HG03432 (cell line): ENCODE measurements around the gene SNTG2.
"Not testable (repeated sequence)": the region's sequence is repeated elsewhere in the genome, so short reads cannot be mapped to it uniquely, and the experiment has no call there.

ENCODE experiments used
- ATAC-seq: cut with Tn5 transposase; IDR thresholded peaks from one replicate; pipeline ENCODE4 v1.9.1; 2021; ENCODE audit warnings: mild to moderate bottlenecking, moderate library complexity; ENCODE audit not compliant: unreplicated experiment

SNTG2 gene

GRCh38 chr2:950080-950966 is at the start of gene SNTG2:
TSS of gene SNTG2 (plus strand) at chr2:950849. CDS start at chr2:950997, 148 bp downstream.
- no peak for ATAC-seq

- no peak for ATAC-seq
Observed at GRCh38 chr2:902584-902983, 48.1 kb upstream of the SNTG2 start.

- no peak for ATAC-seq
Observed at GRCh38 chr2:903223-903900, 47.3 kb upstream of the SNTG2 start.

GRCh38 chr2:904246-905024 is 46.2 kb upstream of the SNTG2 start:
- ATAC-seq, result no peak

GRCh38 chr2:905091-905832 is 45.4 kb upstream of the SNTG2 start:
- no peak for ATAC-seq

GRCh38 chr2:905833-906140 is 44.9 kb upstream of the SNTG2 start:
- no peak for ATAC-seq

- ATAC-seq, result no peak
Observed at GRCh38 chr2:907706-908105, 42.9 kb upstream of the SNTG2 start.

GRCh38 chr2:908568-908967 is 42.1 kb upstream of the SNTG2 start:
- no peak for ATAC-seq

- ATAC-seq, result not testable (repeated sequence)
Observed at GRCh38 chr2:909764-910379, 40.8 kb upstream of the SNTG2 start.

- no peak for ATAC-seq
Observed at GRCh38 chr2:910698-911097, 40.0 kb upstream of the SNTG2 start.

- ATAC-seq, result no peak
Observed at GRCh38 chr2:915979-916378, 34.7 kb upstream of the SNTG2 start.

- no peak for ATAC-seq
Observed at GRCh38 chr2:916935-917334, 33.7 kb upstream of the SNTG2 start.

GRCh38 chr2:919672-920071 is 31.0 kb upstream of the SNTG2 start:
- ATAC-seq, result no peak

GRCh38 chr2:920573-920972 is 30.1 kb upstream of the SNTG2 start:
- no peak for ATAC-seq

GRCh38 chr2:920999-921398 is 29.6 kb upstream of the SNTG2 start:
- no peak for ATAC-seq

GRCh38 chr2:922185-922584 is 28.5 kb upstream of the SNTG2 start:
- ATAC-seq, result no peak

GRCh38 chr2:923832-924601 is 26.6 kb upstream of the SNTG2 start:
- no peak for ATAC-seq

GRCh38 chr2:924701-925100 is 25.9 kb upstream of the SNTG2 start:
- ATAC-seq, result no peak

- no peak for ATAC-seq
Observed at GRCh38 chr2:925309-925708, 25.3 kb upstream of the SNTG2 start.

- no peak for ATAC-seq
Observed at GRCh38 chr2:925711-926110, 24.9 kb upstream of the SNTG2 start.
